Measurements from ENCODE around the gene ORAI3. TPM values are rescaled to one million over a fixed set of nuclear protein-coding genes. Genes with fewer than 3 reads are reported as not detected.

The ORAI3 gene
- total and polyA plus RNA-seq, 2 of the 13 experiments (the other 11 are each of a cell fraction or from before 2014, with no cell fraction given): 11.4 to 32.0 TPM

DNA sequence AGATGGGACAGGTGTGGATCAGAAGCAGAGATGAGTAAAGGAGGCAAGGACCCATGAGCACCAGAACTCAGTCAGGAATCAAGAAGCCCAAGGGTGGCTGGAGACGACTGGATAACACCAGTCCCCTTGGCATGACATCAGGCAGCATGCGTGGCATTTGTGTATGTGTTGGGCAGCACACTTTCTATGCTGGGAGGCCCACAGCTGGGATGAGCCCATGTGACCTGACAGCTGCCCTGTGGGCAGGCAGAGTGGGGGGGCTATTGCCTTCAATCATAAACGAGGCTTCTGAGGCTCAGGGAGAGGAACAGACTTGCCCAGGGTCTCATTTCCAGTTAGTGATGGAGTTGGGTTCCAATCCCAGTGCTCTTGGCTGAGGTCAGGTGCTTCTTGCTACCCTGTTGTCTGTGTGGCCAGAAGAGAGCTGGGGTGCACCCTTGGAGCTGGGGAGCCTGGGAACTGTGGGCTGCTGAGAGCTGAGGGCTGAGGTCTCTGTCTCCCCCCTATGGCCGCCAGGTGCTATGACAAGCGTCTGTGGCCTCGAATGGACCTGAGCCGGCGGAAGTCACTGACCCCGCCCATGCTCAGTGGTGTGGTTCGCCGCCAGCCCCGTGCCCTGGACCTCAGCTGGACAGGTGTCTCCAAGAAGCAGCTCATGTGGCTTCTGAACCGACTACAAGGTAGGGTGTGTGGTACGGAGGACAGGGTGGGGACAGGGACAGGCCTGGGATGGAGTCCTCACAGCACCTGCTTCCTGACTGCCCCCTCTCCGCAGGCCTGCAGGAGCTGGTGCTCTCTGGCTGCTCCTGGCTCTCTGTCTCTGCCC lies 7.1 kb upstream of the ORAI3 start (continued):
- no peak for TF ChIP-seq FOXK2 (IDR thresholded peaks at IDR 0.05)
- no peak for TF ChIP-seq ELF4 (CRISPR knock-in tag; IDR thresholded peaks at IDR 0.05; ENCODE audit: borderline replicate concordance)
- TF ChIP-seq, protein P1, sequence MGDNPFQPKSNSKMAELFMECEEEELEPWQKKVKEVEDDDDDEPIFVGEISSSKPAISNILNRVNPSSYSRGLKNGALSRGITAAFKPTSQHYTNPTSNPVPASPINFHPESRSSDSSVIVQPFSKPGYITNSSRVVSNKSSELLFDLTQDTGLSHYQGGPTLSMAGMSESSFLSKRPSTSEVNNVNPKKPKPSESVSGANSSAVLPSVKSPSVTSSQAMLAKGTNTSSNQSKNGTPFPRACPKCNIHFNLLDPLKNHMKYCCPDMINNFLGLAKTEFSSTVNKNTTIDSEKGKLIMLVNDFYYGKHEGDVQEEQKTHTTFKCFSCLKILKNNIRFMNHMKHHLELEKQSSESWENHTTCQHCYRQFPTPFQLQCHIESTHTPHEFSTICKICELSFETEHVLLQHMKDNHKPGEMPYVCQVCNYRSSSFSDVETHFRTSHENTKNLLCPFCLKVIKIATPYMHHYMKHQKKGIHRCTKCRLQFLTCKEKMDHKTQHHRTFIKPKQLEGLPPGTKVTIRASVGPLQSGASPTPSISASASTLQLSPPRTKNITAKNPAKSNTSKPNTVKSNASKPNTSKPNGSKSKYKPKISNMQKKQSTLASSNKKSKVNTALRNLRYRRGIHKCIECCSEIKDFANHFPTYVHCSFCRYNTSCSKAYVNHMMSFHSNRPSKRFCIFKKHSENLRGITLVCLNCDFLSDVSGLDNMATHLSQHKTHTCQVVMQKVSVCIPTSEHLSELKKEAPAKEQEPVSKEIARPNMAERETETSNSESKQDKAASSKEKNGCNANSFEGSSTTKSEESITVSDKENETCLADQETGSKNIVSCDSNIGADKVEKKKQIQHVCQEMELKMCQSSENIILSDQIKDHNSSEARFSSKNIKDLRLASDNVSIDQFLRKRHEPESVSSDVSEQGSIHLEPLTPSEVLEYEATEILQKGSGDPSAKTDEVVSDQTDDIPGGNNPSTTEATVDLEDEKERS (CRISPR knock-in tag; IDR thresholded peaks at IDR 0.05): peak; percentile 74; the same call in 1 of the 2 replicates
- TF ChIP-seq ZNF484 (CRISPR knock-in tag; IDR thresholded peaks at IDR 0.05; ENCODE audit: borderline replicate concordance, low read depth): no peak
- no peak for TF ChIP-seq CHD4 (IDR thresholded peaks at IDR 0.05; ENCODE audit: borderline replicate concordance, low read length)
- TF ChIP-seq, protein P2, sequence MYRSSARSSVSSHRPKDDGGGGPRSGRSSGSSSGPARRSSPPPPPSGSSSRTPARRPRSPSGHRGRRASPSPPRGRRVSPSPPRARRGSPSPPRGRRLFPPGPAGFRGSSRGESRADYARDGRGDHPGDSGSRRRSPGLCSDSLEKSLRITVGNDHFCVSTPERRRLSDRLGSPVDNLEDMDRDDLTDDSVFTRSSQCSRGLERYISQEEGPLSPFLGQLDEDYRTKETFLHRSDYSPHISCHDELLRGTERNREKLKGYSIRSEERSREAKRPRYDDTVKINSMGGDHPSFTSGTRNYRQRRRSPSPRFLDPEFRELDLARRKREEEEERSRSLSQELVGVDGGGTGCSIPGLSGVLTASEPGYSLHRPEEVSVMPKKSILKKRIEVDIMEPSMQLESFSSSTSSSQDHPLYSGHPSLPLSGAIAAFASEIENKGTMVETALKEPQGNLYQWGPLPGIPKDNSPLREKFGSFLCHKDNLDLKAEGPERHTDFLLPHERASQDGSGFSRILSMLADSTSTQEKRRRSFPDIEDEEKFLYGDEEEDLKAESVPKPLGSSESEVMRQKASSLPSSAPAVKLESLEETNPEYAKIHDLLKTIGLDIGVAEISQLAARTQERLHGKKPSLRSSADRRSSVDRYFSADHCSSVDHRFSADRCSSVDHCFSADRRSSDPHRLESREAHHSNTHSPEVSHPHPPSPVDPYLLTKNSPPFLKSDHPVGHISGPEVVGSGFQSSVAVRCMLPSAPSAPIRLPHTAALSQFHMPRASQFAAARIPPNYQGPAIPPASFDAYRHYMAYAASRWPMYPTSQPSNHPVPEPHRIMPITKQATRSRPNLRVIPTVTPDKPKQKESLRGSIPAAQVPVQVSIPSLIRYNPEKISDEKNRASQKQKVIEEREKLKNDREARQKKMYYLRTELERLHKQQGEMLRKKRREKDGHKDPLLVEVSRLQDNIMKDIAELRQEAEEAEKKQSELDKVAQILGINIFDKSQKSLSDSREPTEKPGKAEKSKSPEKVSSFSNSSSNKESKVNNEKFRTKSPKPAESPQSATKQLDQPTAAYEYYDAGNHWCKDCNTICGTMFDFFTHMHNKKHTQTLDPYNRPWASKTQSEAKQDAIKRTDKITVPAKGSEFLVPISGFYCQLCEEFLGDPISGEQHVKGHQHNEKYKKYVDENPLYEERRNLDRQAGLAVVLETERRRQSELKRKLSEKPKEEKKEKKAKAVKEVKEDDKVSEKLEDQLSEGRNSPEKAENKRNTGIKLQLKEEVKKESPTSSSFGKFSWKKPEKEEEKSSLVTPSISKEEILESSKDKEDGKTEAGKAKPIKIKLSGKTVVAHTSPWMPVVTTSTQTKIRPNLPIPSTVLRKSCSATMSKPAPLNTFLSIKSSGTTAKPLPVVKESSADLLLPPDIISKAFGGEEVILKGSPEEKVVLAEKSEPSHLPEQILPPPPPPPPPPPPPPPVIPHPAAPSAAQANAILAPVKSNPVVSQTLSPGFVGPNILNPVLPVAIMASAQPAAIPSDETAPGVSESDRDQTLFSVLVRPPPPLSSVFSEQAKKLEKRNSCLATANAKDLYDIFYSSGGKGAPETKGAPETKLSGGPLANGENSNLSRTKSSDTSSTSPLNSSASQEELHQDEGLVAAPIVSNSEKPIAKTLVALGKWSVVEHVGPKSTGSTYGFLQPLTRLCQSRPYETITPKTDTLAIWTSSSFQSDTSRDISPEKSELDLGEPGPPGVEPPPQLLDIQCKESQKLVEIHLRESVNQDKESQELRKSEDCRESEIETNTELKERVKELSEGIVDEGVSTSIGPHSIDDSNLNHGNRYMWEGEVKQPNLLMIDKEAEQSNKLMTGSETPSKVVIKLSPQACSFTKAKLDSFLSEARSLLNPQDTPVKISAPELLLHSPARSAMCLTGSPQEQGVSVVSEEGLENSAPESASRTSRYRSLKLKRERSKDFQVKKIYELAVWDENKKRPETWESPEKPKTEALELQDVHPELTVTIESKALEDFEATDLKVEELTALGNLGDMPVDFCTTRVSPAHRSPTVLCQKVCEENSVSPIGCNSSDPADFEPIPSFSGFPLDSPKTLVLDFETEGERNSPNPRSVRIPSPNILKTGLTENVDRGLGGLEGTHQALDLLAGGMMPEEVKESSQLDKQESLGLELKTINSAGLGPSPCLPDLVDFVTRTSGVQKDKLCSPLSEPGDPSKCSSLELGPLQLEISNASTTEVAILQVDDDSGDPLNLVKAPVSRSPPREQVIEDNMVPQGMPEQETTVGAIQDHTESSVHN (CRISPR knock-in tag; IDR thresholded peaks at IDR 0.05): no peak
- TF ChIP-seq ZNF790 (CRISPR knock-in tag; IDR thresholded peaks at IDR 0.05; ENCODE audit: borderline replicate concordance): 0 out of 2 replicates have a peak, but pooled peaks have one; percentile 57
- TF ChIP-seq HNF4G (IDR thresholded peaks at IDR 0.05; ENCODE audit: borderline replicate concordance, low read depth, low read length): no peak; the same call in 1 of the 2 replicates
- TF ChIP-seq HNF4G (CRISPR knock-in tag; IDR thresholded peaks at IDR 0.05; ENCODE audit: borderline replicate concordance, low read depth): no peak
- no peak for TF ChIP-seq ZNF660 (CRISPR knock-in tag; IDR thresholded peaks at IDR 0.05; ENCODE audit: borderline replicate concordance, low read depth)
- no peak for TF ChIP-seq RFX3 (CRISPR knock-in tag; IDR thresholded peaks at IDR 0.05)
- TF ChIP-seq, protein P3, sequence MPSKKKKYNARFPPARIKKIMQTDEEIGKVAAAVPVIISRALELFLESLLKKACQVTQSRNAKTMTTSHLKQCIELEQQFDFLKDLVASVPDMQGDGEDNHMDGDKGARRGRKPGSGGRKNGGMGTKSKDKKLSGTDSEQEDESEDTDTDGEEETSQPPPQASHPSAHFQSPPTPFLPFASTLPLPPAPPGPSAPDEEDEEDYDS (CRISPR knock-in tag; IDR thresholded peaks at IDR 0.05): no peak; the same call in 1 of the 2 replicates
- no peak for TF ChIP-seq ZNF124 (CRISPR knock-in tag; IDR thresholded peaks at IDR 0.05)
- TF ChIP-seq KLF11 (CRISPR knock-in tag; IDR thresholded peaks at IDR 0.05): no peak; the same call in 1 of the 2 replicates
- TF ChIP-seq MATR3 (CRISPR knock-in tag; IDR thresholded peaks at IDR 0.05): no peak
- TF ChIP-seq MAZ (IDR thresholded peaks at IDR 0.05; ENCODE audit: borderline replicate concordance, low read depth, low read length): 0 out of 2 replicates have a peak, but pooled peaks have one; percentile 12
- 0 out of 2 replicates have a peak, but pooled peaks have one; percentile 50 for TF ChIP-seq MAZ (CRISPR knock-in tag; IDR thresholded peaks at IDR 0.05; ENCODE audit: low read depth)
